Fibroblast of upper back skin (primary cell): ENCODE data around the gene CHTF18.

Experiments used
- DNase-seq: peaks from one replicate; pipeline ENCODE4 v3.0.0-alpha.2; 2013

Gene CHTF18

DNA sequence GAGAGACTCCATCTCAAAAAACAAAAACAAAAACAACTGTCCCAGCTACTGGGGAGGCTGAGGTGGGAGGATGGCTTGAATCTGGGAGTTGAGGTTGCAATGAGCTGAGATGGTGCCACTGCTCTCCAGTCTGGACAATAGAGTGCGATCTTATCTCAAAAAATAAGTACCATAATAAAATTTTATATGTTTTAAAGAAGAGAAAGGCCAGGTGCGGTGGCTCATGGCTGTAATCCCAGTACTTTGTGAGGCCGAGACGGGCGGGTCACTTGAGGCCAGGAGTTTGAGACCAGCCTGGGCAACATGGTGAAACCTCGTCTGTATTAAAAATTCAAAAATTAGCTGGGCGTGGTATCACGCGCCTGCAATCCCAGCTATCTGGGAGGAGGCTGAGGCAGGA lies 11.6 kb upstream of the CHTF18 start:
- DNase-seq: no peak

DNA sequence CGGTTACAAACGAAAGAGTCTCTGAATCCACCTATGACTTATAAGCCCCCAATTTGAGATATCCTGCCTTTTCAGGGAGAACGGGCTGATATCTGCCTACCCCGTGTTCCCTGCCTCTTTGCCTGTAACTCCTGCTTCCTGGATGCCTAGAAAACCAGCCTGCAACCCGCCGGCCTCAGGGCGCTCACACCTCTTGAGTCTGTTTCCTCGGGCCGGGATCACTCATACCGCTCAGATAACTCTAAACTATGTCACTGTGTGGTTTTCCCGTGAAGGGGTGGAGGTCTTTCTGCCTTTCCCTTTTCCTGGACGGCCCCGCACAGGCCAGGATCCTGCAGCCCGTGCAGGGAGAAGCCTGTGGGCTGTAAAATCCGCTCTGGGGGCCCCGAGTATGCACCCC lies 10.6 kb upstream of the CHTF18 start:
- no peak for DNase-seq

DNA sequence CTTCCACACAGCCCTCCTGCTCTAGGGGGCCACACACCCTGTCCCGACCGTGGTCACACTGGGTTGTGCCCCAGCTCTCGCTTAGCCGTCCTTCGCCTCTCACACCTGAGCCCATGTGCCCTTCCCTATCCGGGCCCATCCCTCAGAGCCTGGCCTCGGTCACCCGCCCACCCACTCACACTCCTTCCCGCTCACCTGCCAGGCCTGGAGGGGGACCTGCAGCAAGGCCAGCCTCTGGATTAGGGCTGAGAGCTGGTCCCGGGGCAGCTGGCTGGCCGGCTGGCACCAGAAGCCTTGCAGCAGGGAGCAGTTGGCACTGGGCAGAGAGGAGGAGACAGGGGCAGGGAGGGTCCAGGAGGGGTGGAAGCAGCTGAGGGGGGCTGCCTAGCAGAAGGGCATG lies 10.0 kb upstream of the CHTF18 start:
- DNase-seq: no peak

DNA sequence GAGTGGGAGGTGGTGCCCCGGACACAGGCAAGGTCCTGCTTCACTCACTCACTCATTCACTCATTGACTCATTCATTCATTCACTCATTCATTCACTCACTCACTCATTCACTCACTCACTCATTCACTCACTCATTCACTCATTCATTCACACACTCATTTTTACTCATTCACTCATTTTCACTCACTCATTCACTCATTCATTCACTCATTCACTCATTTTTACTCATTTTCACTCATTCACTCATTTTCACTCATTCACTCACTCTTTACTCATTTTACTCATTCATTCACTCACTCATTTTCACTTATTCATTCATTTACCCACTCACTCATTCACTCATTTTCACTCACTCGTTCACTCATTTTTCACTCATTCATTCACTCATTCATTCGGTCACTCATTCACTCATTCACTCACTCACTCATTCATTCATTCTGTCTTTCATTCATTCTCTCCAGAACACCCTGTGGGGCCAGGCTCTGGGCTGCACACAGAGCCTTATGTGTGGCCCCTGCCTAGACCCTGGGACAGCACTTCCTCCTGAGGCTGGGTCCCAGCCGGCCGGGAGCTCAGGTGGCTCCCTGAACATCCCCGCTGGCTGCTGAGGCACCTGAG lies 9.4 kb upstream of the CHTF18 start:
- DNase-seq: no peak

DNA sequence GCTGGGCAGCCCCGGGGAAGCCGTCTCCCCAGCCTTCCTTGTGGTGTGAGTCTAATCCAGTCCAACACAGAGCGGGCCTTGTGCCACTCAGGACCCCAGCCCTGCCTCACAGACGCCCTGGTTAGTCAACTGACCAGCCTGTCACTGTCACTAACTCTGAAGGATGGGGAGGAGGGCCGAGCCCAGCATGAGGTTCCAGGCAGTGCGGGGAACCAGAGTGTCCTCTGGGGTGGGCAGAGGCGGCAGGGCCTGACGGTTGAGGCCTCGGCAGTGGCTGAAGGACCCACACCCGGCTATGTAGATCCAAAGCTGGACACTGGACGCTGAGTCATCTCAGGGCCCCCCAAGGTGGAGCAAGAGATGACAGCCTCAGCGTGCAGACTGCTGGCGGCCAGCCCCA lies 8.9 kb upstream of the CHTF18 start:
- DNase-seq: no peak

DNA sequence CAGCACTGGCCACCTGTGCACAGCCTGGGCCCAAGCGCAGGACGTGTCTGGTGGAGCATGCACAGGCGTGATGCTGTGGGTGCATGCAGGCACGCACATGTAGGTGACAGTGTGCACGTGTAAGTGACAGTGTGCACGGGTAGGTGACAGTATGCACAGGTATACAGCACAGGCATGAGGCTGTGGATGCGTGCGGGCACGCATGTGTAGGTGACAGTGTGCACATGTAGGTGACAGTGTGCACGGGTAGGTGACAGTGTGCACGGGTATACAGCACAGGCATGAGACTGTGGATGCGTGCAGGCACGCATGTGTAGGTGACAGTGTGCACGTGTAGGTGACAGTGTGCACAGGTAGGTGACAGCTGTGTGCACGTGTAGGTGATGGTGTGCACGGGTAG lies 8.1 kb upstream of the CHTF18 start:
- no peak for DNase-seq

DNA sequence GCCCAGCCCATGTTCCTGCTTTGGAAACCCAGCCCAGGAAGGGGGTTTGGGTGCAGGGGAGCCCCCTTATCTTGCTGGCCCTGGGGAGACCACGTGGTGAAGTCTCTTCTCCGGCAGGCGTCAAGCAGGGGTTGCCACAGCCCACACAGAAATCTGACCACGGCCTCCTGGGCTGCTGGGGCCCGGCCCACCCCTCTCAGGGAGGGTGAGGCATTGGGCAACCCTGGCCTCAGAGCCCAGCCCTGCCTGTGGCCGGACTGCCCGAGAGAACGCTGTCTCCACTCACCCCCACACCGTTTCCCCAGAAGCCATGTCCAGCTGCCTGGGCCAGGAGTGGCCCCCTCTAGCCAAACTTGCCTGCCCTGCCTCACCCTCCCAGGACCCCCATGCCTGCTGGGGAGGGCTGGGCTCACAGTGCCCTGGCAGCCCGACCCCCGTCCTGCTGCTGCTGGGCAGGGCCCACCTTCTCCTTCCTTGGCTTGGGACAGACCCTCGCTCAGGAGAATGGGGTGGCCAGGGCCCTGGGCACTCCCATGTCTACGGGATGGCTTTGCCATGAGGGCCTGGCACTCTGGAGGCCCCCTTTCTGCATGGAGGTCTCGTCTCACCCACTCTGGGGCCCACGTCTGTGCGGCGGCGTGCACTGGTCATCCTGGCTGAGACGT lies 6.9 kb upstream of the CHTF18 start:
- no peak for DNase-seq

DNA sequence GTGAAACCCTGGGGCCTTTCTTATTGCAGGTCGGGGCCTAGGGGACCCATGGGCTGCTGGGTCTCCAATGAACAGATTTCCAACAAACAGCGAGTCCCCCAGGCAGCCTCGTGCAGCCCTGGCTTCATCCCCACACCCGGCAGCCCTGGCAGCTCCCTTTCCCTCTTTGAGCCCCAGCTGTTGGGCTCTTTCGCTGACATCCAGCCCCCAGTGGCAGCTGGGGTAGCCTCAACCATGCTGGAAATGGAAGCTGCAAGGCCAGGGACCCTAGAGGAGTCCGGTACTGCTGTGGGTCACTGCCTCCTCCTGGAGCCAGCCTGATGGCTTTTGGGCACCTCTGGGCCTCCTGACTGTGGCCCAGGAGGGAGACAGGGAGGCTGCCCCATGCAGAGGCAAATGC lies 6.2 kb upstream of the CHTF18 start:
- DNase-seq: no peak

DNA sequence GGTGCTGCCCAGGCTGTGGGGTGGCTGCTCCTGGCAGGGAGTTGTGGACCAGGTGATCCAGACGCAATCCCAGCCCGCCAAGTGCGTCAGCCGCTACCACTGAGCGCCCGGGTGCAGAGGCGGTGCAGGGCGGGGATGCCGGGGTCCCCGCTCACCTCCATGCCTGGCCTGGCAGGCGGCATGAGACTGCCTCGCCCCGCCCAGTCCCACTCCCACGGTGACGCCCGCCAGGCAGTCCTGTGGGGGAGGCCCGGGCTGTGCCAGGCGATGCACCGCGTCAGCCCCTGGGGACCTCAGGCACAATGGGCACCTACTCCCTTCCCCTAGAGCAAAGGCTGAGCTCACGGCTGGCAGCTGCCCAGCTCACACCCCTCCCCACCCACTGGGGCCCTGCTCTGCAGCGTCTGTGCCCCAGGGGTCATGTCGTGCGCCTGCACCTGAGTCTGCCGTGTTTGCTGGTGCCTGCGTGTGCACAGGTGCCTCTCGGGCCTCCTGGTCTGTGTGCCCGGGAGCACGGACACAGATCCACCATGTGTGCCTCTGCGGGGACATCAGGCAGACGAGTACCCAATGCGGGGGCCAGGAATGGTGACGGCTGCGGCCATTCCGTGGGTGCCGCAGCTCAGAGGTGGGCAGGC lies 5.5 kb upstream of the CHTF18 start:
- DNase-seq: no peak

DNA sequence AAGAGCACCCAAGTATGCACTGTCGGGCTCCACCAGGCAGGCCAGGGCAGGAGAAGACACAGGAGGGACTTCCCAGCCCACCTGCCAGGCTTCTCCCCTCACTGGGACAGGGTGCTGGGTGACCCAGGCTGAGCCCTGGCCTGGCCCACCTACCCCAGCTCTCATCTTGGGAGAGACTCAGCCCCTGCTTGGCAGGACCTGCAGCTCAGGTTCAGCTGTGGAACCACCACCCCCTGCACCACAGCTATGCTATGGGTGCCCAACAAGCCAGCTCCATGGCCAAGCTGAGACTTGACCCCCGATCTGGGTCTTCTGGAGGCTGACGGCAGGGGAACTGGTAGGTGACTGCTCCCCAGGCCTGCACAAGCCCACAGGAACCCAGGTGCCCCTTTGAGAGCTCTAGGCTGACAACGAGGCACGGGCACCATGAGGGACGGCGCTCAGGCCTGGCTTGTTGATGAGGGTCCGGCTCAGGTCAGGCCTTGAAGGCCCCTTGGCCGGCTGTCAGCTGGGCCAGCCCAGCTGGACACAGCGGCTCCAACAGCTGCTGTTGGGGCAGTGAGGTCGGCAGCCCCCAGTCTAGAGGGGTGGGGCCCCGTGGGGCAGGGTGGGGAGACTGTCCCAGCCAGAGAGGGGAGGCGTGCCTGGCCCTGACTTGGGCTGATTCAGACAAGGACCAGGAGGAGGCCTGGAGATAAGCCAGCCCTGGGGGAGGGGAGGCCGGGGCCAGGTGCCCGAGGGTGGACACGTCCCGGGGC lies 4.8 kb upstream of the CHTF18 start:
- DNase-seq: no peak

DNA sequence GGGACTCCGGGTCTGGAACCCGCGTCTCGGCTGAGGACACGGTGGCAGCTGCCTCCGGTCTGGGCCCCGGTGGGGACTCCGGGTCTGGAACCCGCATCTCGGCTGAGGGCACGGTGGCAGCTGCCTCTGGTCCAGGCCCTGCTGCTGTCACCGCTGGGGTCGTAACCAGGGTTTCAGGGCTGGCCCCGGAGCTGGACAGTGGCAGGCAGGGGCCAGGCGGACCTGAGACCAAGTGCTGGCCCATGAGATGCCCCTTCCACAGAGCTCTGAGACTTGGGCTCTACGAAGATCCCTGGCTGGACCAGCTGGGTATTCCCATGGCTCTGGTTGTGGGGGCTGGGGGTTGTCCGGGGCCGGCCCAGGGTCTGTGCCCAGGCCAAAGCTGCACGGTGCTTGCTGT lies 4.0 kb upstream of the CHTF18 start:
- DNase-seq: no peak

DNA sequence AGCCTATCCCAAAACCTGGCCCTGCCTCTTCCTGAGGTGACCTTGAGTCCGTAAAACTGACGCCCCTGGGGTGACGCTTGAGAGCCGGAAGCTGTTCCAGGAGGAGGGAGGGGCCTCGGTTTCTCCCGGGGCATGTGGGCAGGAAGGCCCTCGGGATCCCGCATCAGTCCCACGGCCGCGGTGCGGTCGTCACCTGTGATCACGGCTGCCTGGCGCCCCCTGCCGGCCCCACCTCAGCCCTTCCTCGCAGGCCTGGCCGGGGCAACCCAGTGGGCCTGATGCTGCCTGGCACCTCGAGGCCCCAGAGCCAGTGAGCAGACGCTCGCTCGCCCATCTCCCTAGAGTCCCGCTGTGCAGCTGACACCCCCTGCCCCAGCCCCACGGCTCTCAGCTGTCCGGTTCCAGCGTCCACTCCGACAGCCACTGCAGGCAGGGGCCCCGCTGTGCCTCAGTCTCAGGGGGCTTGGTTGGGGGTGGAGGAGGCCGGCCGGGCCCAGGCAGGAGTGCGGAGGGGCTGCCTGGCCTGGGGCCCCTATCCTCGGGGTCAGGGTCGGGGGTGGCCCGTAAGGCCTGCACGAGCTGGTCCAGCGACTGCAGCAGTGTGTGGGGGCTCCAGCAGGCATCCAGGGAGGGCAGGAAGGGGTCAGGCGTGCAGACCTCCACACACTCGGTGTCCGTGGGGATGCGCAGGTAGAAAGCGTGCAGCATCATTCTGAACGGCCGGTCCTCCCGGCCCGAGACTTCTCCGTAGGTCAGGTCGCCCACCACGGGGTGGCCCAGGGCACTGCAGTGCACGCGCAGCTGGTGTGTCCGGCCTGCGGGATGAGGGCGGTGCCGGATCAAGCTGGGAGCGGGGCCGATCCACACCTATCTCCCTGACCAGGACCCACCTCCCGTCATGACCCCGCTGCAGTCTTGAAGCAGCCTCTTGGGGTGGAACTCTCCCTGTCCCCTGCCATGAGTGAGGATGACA lies 2.6 kb upstream of the CHTF18 start:
- DNase-seq: peak; percentile 24

DNA sequence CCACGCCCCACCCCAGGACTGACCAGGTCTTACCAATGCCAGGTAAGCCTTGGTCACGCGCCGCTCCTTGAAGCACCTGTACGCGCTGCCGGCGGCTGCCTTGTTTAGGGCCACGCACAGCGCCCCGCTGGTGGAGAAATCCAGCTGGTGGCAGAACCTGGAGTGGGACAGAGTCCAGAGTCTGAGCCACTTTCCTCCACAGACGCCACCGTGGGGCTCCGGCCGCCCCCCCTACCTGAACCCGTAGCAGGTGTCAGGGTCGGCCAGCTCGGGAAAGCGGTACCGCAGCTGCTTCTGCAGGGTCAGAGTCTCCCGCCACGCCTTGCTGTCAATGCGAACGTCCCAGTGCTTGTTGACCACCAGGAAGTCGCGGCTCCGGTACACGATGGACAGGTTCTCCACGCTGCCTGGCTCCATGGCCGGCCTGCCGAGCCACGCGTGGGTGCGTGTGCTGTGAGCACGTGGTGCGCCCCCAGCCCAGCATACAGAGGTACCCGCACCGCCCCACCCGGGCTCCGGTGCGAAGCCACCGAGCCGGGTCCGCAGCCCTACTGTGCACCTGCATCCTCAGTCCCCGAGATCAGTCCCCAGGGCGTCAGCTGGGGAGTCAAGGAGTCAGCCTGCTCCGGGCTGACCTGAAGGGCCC lies 976 bp upstream of the CHTF18 start:
- no peak for DNase-seq

DNA sequence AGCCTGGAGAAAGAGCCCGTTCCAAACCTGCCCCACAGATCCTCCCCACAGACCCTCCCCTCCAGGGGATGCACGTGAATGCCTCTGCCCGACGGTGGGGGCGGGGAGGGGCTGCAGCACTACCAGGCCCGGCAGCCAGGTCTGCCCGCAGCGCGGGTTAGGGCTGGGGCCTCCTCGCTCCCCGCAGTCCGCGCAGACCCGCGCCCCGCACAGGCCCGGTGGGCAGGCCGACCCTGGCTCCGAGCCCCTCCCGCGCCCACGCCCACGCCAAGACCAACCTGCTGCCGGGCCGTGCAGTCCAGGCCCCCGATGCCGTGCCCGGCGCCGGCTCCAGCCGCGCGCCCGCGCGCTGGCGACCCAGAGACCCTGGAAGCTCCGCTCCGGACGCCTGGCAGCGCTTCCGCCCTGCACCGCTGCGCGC lies 432 bp upstream of the CHTF18 start, which contains the start of gene RPUSD1:
TSS of gene RPUSD1 (minus strand) at position 404 of the 421 bp plus-strand sequence. CDS start 644 bp downstream, outside the sequence.
- no peak for DNase-seq

DNA sequence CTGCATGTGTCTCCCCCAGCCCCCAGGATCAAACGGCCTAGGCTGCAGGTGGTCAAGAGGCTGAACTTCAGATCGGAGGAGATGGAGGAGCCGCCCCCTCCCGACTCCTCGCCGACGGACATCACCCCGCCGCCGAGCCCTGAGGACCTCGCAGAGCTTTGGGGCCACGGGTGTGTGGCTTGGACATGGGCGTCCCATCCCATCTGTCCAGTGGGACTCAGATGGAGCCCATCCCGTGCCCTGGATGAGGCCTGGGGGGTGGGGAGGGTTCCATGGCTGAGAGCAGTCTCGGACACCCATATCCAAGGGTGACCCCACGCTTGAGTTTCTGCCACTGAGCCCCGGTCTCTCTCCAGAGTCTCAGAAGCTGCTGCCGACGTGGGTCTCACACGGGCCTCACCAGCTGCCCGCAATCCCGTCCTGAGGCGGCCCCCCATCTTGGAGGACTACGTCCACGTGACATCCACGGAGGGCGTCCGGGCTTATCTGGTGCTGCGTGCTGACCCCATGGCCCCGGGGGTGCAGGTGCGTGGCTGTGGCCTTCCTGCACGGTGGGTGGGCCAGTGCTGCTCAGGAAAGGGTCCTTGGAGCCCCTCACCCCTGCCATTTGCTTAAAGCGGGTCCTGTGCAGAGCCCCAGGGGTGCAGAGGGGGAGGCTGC lies 901 bp downstream of the CHTF18 start:
- no peak for DNase-seq

DNA sequence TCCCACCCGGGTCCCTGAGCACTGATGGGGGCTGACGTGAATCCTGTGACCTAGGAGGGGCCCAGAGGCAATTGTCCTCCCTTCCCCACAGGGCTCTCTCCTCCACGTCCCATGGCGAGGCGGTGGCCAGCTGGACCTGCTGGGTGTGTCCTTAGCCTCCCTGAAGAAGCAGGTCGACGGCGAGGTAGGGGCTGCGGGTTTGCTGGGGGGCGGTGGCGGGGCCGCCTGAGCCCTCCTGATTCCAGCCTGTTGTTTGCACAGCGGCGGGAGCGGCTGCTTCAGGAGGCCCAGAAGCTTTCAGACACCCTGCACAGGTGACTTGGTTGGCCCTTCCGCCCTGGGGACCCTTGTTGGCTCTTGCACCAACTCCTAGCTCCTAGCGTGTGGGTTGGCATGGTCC lies 1.7 kb downstream of the CHTF18 start:
- no peak for DNase-seq

DNA sequence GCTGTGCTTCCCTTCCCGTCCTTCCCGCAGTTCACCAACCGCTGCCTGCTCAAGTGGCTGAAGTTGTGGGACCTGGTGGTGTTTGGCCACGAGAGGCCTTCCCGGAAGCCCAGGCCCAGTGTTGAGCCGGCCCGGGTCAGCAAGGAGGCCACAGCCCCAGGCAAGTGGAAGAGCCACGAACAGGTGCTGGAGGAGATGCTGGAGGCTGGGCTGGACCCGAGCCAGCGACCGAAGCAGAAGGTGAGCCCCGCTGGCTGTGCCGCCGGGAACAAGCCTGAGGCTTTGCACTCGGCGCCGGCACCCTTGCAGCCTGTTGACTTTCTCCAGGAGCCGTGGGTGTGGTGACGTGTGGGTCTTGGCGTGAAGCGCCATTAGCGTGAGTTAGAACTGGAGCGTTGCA lies 2.7 kb downstream of the CHTF18 start:
- DNase-seq: no peak

DNA sequence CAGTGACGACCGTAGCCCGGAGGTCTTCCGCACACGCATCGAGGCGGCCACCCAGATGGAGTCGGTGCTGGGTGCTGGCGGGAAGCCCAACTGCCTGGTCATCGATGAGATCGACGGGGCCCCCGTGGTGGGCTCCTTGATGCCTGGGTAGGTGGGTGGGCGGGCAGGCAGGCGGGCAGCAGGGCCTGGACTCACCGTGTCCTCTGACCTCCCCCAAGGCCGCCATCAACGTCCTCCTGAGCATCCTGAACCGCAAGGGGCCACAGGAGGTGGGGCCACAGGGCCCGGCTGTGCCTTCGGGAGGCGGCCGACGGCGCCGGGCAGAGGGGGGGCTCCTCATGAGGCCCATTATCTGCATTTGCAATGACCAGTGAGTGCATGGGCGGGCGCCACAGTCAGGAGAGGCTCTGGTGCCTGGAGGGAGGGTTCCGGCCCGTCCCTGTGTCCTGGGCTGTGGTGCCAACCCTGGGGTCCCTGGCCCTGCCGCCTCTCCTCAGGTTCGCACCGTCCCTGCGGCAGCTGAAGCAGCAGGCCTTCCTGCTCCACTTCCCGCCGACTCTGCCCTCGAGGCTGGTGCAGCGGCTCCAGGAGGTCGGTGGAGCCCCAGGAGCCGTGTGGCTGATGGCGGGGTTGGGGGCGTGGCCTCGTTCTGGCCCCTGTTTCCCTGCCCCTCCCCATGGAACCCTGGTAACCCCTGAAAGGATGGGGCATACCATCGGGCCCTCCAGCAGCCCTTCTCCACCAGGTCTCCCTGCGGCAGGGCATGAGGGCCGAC lies 4.0 kb downstream of the CHTF18 start:
- DNase-seq: no peak

DNA sequence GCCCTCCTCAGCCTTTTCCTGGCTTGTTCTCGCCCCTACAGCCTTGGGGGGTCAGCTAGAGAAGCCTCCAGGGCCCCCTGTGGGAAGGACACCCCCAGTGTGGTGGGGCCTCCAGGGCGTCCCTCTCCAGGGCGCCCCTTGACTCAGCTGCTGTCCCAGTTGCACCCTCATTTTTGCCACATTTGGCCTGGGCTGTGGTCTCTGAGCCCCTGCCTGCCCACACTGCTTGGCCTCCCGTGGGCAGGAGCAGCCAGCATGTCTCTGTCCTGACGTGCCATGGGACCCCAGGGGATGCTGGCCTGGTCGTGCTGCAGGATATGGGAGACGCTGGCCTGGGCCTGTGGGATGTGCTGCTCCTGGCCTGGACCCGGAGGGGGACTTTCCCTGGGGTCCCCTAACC lies 5.0 kb downstream of the CHTF18 start:
- no peak for DNase-seq

DNA sequence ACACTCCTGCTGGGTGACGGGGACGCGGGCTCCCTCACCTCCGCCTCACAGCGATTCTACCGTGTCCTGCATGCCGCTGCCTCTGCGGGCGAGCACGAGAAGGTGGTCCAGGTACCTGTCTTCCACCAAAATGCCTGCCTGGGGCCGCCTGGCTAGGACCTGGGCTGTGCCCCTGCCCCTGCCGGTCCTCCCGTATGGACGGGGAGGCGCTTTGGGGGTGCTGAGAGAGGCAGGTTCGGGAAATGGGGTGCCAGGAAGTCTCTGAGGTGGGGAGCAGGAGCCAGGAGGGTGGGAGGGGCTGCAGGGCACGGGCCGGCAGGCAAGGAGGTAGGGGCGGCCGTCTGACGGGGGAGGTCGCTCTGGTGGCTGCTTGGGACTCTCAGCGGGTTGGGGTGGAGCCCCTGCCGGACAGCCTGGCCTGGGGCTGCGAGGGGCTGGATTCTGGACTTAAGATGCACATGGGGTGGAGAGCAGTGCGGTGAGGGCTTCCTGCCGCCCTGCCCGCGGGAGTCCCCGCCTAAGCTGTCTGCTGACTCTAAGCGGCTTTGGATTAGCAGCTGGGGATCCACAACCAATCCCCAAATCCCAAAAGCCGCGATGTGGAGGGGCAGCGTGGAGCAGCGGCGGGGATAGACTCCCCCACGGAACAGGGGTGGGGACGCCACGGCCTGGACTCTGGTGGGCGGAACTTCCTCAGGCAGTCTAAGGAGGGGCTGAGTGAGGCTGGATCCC lies 5.8 kb downstream of the CHTF18 start:
- no peak for DNase-seq
